DMS79 treated with DMSO at 0.1 percent for 48 hours (cell line): ENCODE results near the gene ELOVL6.
"Not testable (repeated sequence)": the region's sequence is repeated elsewhere in the genome, so short reads cannot be mapped to it uniquely, and the experiment has no call there.

Experiments used
- DNase-seq: peaks from one replicate; lab custom pipeline; 2025; lab: John Stamatoyannopoulos, UW

The ELOVL6 gene

GRCh38 chr4:110196871-110197528, 1.4 kb downstream of the ELOVL6 start:
- DNase-seq, result peak; percentile 18

GRCh38 chr4:110196206-110196870, 2.1 kb downstream of the ELOVL6 start:
- no peak for DNase-seq

- no peak for DNase-seq
These were observed 2.7 kb downstream of the ELOVL6 start for GRCh38 chr4:110195561-110196205.

- no peak for DNase-seq
These were observed 4.3 kb downstream of the ELOVL6 start for GRCh38 chr4:110193822-110194761.

GRCh38 chr4:110193287-110193686, 5.1 kb downstream of the ELOVL6 start:
- not testable (repeated sequence) for DNase-seq

- no peak for DNase-seq
These were observed 8.2 kb downstream of the ELOVL6 start for GRCh38 chr4:110190249-110190648.

GRCh38 chr4:110188113-110188512, 10.3 kb downstream of the ELOVL6 start:
- DNase-seq, result no peak

- DNase-seq, result no peak
These were observed 13.6 kb downstream of the ELOVL6 start for GRCh38 chr4:110184791-110185155.

GRCh38 chr4:110184140-110184790, 14.2 kb downstream of the ELOVL6 start:
- DNase-seq, result no peak

- DNase-seq, result peak; percentile 6
These were observed 14.8 kb downstream of the ELOVL6 start for GRCh38 chr4:110183643-110184042.

GRCh38 chr4:110183058-110183457, 15.4 kb downstream of the ELOVL6 start:
- no peak for DNase-seq

GRCh38 chr4:110181890-110182289, 16.5 kb downstream of the ELOVL6 start:
- no peak for DNase-seq

GRCh38 chr4:110175634-110176033, 22.8 kb downstream of the ELOVL6 start:
- no peak for DNase-seq

- DNase-seq, result no peak
These were observed 25.4 kb downstream of the ELOVL6 start for GRCh38 chr4:110172972-110173371.

- DNase-seq, result no peak
These were observed 26.4 kb downstream of the ELOVL6 start for GRCh38 chr4:110171971-110172370.

GRCh38 chr4:110170861-110171260, 27.6 kb downstream of the ELOVL6 start:
- no peak for DNase-seq

GRCh38 chr4:110165382-110166286, 32.8 kb downstream of the ELOVL6 start:
- no peak for DNase-seq

- no peak for DNase-seq
These were observed 33.6 kb downstream of the ELOVL6 start for GRCh38 chr4:110164856-110165255.

- DNase-seq, result no peak
These were observed 34.2 kb downstream of the ELOVL6 start for GRCh38 chr4:110164251-110164650.

- no peak for DNase-seq
These were observed 34.9 kb downstream of the ELOVL6 start for GRCh38 chr4:110163327-110164069.
